HepG2 (cell line): Measurements from ENCODE around the gene DST. TPM values are rescaled to one million over a fixed set of nuclear protein-coding genes. Genes with fewer than 3 reads are reported as not detected.

Experiments used
- ATAC-seq: fragments of 200-7000 bp; cut with Tn5 transposase; 3 replicates; pipeline ENCODE4 v1.9.1; 2020; ENCODE audit warnings: mild to moderate bottlenecking, moderate library complexity
- BruUV-seq: library from RNA; stranded (reverse); fragments of 400-500 nt; replicated peaks from 2 replicates; lab custom pipeline; 2021; lab: Mats Ljungman, UMichigan
- CTCF ChIA-PET: fragments of 300-600 bp; formaldehyde crosslinking; extraction: SDS; loops from one replicate; lab custom pipeline; 2021; ENCODE audit warnings: low total read pairs, inconsistent platforms, low intra/inter-chr PET ratio; lab: Yijun Ruan, JAX
- POLR2A ChIA-PET: fragments of 350-600 bp; sonication (Branson Sonifier 250); formaldehyde crosslinking; loops from one replicate; lab custom pipeline; 2020; ENCODE audit warnings: antibody characterized with exemption, inconsistent platforms; lab: Yijun Ruan, JAX
- DNase-seq: peaks from one replicate; pipeline ENCODE4 v3.0.0-alpha.2; 2015; ENCODE audit warnings: low spot score
- FAIRE-seq: peaks from 3 replicates; lab custom pipeline; 2011; peaks lifted over from hg19 to GRCh38; lab: Jason Lieb, UNC
- H2AFZ ChIP-seq: one replicate; pipeline ENCODE4 v1.6.1; 2011; ENCODE audit warnings: low read length, inconsistent platforms
- H3K27ac ChIP-seq: fragments of 300-600 bp; 3 replicates; pipeline ENCODE4 v1.8.0; 2011; ENCODE audit warnings: mixed run types, mild to moderate bottlenecking, mixed read lengths, low read length, inconsistent platforms; ENCODE audit not compliant: insufficient read depth; ENCODE audit errors: extremely low read length
- H3K27me3 ChIP-seq, 2 experiments: fragments of 200-600 bp in 1 of 2; 2 replicates in 1 of 2; 3 replicates in 1 of 2; pipeline versions ENCODE4 v1.6.0 to v1.8.0; 2011; ENCODE audit warnings: low read length in 2 of 2, mild to moderate bottlenecking in 2 of 2, moderate library complexity in 2 of 2, inconsistent platforms in 1 of 2; ENCODE audit not compliant: insufficient read depth in 2 of 2, control insufficient read depth in 1 of 2
- H3K36me3 ChIP-seq, 2 experiments: fragments of 200-600 bp in 1 of 2; replicated peaks in 1 of 2; 2 replicates in 1 of 2; 3 replicates in 1 of 2; pipeline versions ENCODE4 v1.5.1 to v1.8.0; 2011; ENCODE audit warnings: low read length in 2 of 2, inconsistent platforms in 1 of 2; ENCODE audit not compliant: insufficient read depth in 2 of 2, control insufficient read depth in 1 of 2
- H3K4me1 ChIP-seq: 2 replicates; pipeline ENCODE4 v1.5.1; 2012; ENCODE audit warnings: low read length, inconsistent platforms; ENCODE audit not compliant: insufficient read depth
- H3K4me2 ChIP-seq: 2 replicates; pipeline ENCODE4 v1.6.0; 2011; ENCODE audit warnings: low read depth, low read length, inconsistent platforms
- H3K4me3 ChIP-seq, 3 experiments: fragments of 200-600 bp in 1 of 3; sonication (generic), shearing (Covaris generic) in 1 of 3; replicated peaks in 1 of 3; 2 replicates each; pipeline ENCODE4 v1.5.1; 2011 to 2016; ENCODE audit warnings: low read length in 3 of 3, inconsistent platforms in 2 of 3, low read depth in 2 of 3, mild to moderate bottlenecking in 2 of 3, control low read depth in 1 of 3, mixed read lengths in 1 of 3; ENCODE audit not compliant: insufficient read depth in 1 of 3
- H3K79me2 ChIP-seq: one replicate; pipeline ENCODE4 v1.6.1; 2011; ENCODE audit warnings: low read length, inconsistent platforms; ENCODE audit not compliant: insufficient read depth
- H3K9ac ChIP-seq: 2 replicates; pipeline ENCODE4 v1.6.0; 2011; ENCODE audit warnings: mild to moderate bottlenecking, low read depth, low read length, inconsistent platforms; ENCODE audit not compliant: insufficient read depth
- H3K9me3 ChIP-seq: 2 replicates; pipeline ENCODE4 v1.5.1; 2012; ENCODE audit warnings: mild to moderate bottlenecking, low read length
- H4K20me1 ChIP-seq: 2 replicates; pipeline ENCODE4 v1.6.0; 2011; ENCODE audit warnings: inconsistent platforms, mild to moderate bottlenecking, low read length, moderate library complexity; ENCODE audit not compliant: insufficient read depth
- HOXD1 ChIP-seq: sonication (generic); formaldehyde crosslinking; IDR thresholded peaks from 2 replicates; pipeline ENCODE4 v1.5.0; 2020; ENCODE audit warnings: missing genetic modification reagents
- LRRFIP1 ChIP-seq: sonication (generic); formaldehyde crosslinking; conservative IDR thresholded peaks from 2 replicates; pipeline ENCODE4 v1.4.0; 2020; ENCODE audit warnings: missing genetic modification reagents
- MEIS2 ChIP-seq: sonication (generic); formaldehyde crosslinking; IDR thresholded peaks from 2 replicates; pipeline ENCODE4 v1.9.0; 2021; ENCODE audit warnings: mild to moderate bottlenecking, missing genetic modification reagents
- ZFP90 ChIP-seq: sonication (generic); formaldehyde crosslinking; IDR thresholded peaks from 2 replicates; pipeline ENCODE4 v1.8.0; 2022; ENCODE audit warnings: missing genetic modification reagents, mild to moderate bottlenecking, inconsistent platforms, borderline replicate concordance
- ZNF251 ChIP-seq: sonication (generic); formaldehyde crosslinking; IDR thresholded peaks from 2 replicates; pipeline ENCODE4 v1.9.0; 2021; ENCODE audit warnings: mild to moderate bottlenecking, missing genetic modification reagents
- ZNF317 ChIP-seq: sonication (generic); formaldehyde crosslinking; IDR thresholded peaks from 2 replicates; pipeline ENCODE4 v1.5.0; 2020; ENCODE audit warnings: mild to moderate bottlenecking, missing genetic modification reagents
- ZNF770 ChIP-seq: sonication (generic); formaldehyde crosslinking; IDR thresholded peaks from 2 replicates; pipeline ENCODE4 v1.5.0; 2020; ENCODE audit warnings: mild to moderate bottlenecking, missing genetic modification reagents
- WGBS: methylation state at CpG from one replicate; pipeline ENCODE4 v1.1.6; 2017; ENCODE audit warnings: low lambda C conversion rate; 5-methylcytosine and 5-hydroxymethylcytosine counted together
- in situ Hi-C: cut with HindIII; loops from 2 replicates; pipeline ENCODE4 v1.10.0; 2017; ENCODE audit warnings: low pct_unique_long_range_greater_than_20kb; ENCODE audit not compliant: extremely low pct_ligation_motif_present
- intact Hi-C: fragments of 100-400 bp; cut with micrococcal nuclease; formaldehyde crosslinking; loops from one replicate; pipeline ENCODE4 v1.10.0; 2022; ENCODE audit not compliant: unreplicated experiment
- polyA plus RNA-seq, 8 experiments: library from polyadenylated mRNA; depleted of rRNA in 3 of 8; stranded (reverse) in 7 of 8; unstranded in 1 of 8; fragments of >200 nt; fragmentation: Illumina TruSeq in 4 of 8; extraction: Trizol in 4 of 8; gene quantifications; 2 replicates each; pipeline versions ENCODE4 v1.2.1 to v1.2.3, GENCODE V29; 2011 to 2016; ENCODE audit warnings: low read depth in 4 of 8, missing spikeins in 1 of 8, mixed read lengths in 1 of 8; ENCODE audit not compliant: insufficient read depth in 1 of 8
- total RNA-seq, 5 experiments: library from RNA; depleted of rRNA; stranded (reverse); fragments of >200 nt; fragmentation: Illumina TruSeq; extraction: Trizol; gene quantifications; 2 replicates each; pipeline ENCODE4 v1.2.3, GENCODE V29; 2016; ENCODE audit warnings: low read depth in 1 of 5
- TF ChIP-seq, protein P1 (sequence below): sonication (generic); formaldehyde crosslinking; IDR thresholded peaks from 2 replicates; pipeline ENCODE4 v1.4.0; 2020; ENCODE audit warnings: mild to moderate bottlenecking, missing genetic modification reagents
- TF ChIP-seq, protein P2 (sequence below): sonication (generic); formaldehyde crosslinking; IDR thresholded peaks from 2 replicates; pipeline ENCODE4 v1.8.1; 2022; ENCODE audit warnings: low read depth, mild to moderate bottlenecking, missing genetic modification reagents

DST gene
- total and polyA plus RNA-seq, 2 of the 13 experiments (the other 11 are each of a cell fraction or from before 2014, with no cell fraction given) = 64.4 to 89.0 TPM

- no TSS peak for BruUV-seq
- FAIRE-seq (no peak), ATAC-seq (no peak), DNase-seq (no peak)
- no peaks in the 10 kb centered on the region for H3K4me1 ChIP-seq
- CTCF ChIA-PET = no interaction called here
- no peaks in the 10 kb centered on the region for H3K27me3 ChIP-seq
- H3K4me2 ChIP-seq = no peak overlapping the region
- POLR2A ChIA-PET = no interaction called here
- no peak overlapping the region for H3K4me3 ChIP-seq
- no peaks in the 10 kb centered on the region for H3K9me3 ChIP-seq
- WGBS = 96% methylated on average over 1 of the region's 1 CpG
- no peak overlapping the region for H3K9ac ChIP-seq
- peaks cover 0 to 2% of the 10 kb centered on the region in 2 experiments; a peak in 1 of 5 replicates for H3K36me3 ChIP-seq
- in situ Hi-C loops (no loop called here), intact Hi-C loops (no loop called here)
- TF ChIP-seq, protein P1, sequence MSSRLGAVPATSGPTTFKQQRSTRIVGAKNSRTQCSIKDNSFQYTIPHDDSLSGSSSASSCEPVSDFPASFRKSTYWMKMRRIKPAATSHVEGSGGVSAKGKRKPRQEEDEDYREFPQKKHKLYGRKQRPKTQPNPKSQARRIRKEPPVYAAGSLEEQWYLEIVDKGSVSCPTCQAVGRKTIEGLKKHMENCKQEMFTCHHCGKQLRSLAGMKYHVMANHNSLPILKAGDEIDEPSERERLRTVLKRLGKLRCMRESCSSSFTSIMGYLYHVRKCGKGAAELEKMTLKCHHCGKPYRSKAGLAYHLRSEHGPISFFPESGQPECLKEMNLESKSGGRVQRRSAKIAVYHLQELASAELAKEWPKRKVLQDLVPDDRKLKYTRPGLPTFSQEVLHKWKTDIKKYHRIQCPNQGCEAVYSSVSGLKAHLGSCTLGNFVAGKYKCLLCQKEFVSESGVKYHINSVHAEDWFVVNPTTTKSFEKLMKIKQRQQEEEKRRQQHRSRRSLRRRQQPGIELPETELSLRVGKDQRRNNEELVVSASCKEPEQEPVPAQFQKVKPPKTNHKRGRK (CRISPR knock-in tag) = no peak
- TF ChIP-seq HOXD1 (CRISPR knock-in tag) = no peak
- no peaks in the 10 kb centered on the region for H4K20me1 ChIP-seq
- no peak overlapping the region for H3K27ac ChIP-seq
- no peaks in the 10 kb centered on the region for H3K79me2 ChIP-seq
- H2AFZ ChIP-seq = no peak overlapping the region
Measured at GRCh38 chr6:56604186-56604585, 38.5 kb downstream of the DST start.

DNA sequence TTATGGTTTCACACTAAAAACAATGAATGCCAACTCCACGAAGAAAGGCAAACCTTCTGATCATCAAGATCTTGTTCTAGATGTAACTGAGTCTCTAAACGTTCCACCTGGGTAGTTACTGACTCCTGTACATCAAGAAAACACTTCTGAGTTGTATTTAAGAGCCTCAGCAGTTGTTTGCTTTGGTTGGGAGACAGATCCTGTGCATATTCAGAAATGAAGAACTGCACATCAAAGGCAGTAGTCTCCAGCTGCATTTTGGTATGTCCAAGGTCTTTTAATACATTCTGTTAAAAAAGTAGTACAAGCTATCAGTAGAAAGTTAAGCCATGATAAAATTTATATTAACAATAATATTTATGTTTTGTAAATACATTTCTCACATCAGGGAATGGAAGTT, 41.3 kb downstream of the DST start:
- no peak overlapping the region for H3K9ac ChIP-seq
- H3K36me3 ChIP-seq = peaks cover 0 to 2% of the 10 kb centered on the region in 2 experiments; a peak in 1 of 5 replicates
- 69% methylated on average over 2 of the region's 2 CpGs for WGBS
- FAIRE-seq (no peak), DNase-seq (no peak), ATAC-seq (no peak)
- in situ Hi-C loops = no loop called here
- no peaks in the 10 kb centered on the region for H3K79me2 ChIP-seq
- H2AFZ ChIP-seq = no peak overlapping the region
- H3K4me1 ChIP-seq = no peaks in the 10 kb centered on the region
- no TSS peak for BruUV-seq
- H3K27ac ChIP-seq = no peak overlapping the region
- ChIA-PET CTCF (no interaction called here), POLR2A (no interaction called here)
- no peak overlapping the region for H3K4me2 ChIP-seq
- no peaks in the 10 kb centered on the region for H4K20me1 ChIP-seq
- H3K27me3 ChIP-seq = no peaks in the 10 kb centered on the region
- intact Hi-C loops = no loop called here
- H3K4me3 ChIP-seq = no peak overlapping the region
- no peaks in the 10 kb centered on the region for H3K9me3 ChIP-seq
- TF ChIP-seq MEIS2 (no peak), ZNF770 (CRISPR knock-in tag) (no peak), LRRFIP1 (no peak), ZNF251 (CRISPR knock-in tag) (no peak), ZFP90 (no peak), ZNF317 (no peak)
- TF ChIP-seq, protein P2, sequence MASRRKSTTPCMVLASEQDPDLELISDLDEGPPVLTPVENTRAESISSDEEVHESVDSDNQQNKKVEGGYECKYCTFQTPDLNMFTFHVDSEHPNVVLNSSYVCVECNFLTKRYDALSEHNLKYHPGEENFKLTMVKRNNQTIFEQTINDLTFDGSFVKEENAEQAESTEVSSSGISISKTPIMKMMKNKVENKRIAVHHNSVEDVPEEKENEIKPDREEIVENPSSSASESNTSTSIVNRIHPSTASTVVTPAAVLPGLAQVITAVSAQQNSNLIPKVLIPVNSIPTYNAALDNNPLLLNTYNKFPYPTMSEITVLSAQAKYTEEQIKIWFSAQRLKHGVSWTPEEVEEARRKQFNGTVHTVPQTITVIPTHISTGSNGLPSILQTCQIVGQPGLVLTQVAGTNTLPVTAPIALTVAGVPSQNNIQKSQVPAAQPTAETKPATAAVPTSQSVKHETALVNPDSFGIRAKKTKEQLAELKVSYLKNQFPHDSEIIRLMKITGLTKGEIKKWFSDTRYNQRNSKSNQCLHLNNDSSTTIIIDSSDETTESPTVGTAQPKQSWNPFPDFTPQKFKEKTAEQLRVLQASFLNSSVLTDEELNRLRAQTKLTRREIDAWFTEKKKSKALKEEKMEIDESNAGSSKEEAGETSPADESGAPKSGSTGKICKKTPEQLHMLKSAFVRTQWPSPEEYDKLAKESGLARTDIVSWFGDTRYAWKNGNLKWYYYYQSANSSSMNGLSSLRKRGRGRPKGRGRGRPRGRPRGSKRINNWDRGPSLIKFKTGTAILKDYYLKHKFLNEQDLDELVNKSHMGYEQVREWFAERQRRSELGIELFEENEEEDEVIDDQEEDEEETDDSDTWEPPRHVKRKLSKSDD (CRISPR knock-in tag) = no peak
